GM10248 (cell line): ENCODE results near the gene TMEM229A.
"Not testable (repeated sequence)": the region's sequence is repeated elsewhere in the genome, so short reads cannot be mapped to it uniquely, and the experiment has no call there.

Experiments
- CTCF ChIA-PET: fragments of 300-600 bp; sonication (Branson Sonifier 250); formaldehyde crosslinking; extraction: SDS; loops from one replicate; lab custom pipeline; 2021; ENCODE audit warnings: antibody characterized with exemption; lab: Yijun Ruan, JAX
- POLR2A ChIA-PET: fragments of 350-650 bp; sonication (Branson Sonifier 250); formaldehyde crosslinking; extraction: SDS; loops from one replicate; lab custom pipeline; 2020; ENCODE audit warnings: antibody characterized with exemption; lab: Yijun Ruan, JAX
- DNase-seq: peaks from one replicate; pipeline ENCODE4 v3.0.0; 2012; ENCODE audit errors: extremely low spot score
- CTCF ChIP-seq: IDR thresholded peaks from 2 replicates; pipeline ENCODE4 v1.5.1; 2012; ENCODE audit warnings: mild to moderate bottlenecking, low read depth; ENCODE audit errors: extremely low read depth, missing control alignments, control extremely low read depth

Gene TMEM229A

GRCh38 chr7:124009321-124009720 lies 23.5 kb downstream of the TMEM229A start:
- no peak for TF ChIP-seq CTCF
- ChIA-PET CTCF (interaction anchor here (0.8 to 1.6 kb wide), 3 partner anchors 8 to 19 kb away, joined by 3 read pairs; no protein-coding TSS in a partner anchor), POLR2A (no interaction called here)
- DNase-seq = no peak

GRCh38 chr7:124008296-124008695 lies 24.6 kb downstream of the TMEM229A start:
- DNase-seq, POLR2A ChIA-PET: not testable (repeated sequence)
- CTCF ChIA-PET = interaction anchor here (1.0 kb wide), 1 partner anchor 8 kb away, joined by 4 read pairs; no protein-coding TSS in a partner anchor

- ChIA-PET POLR2A (no interaction called here), CTCF (no interaction called here)
- TF ChIP-seq CTCF = no peak
- no peak for DNase-seq
These were observed 33.2 kb downstream of the TMEM229A start for GRCh38 chr7:123999703-124000102.

- ChIA-PET CTCF (no interaction called here), POLR2A (no interaction called here)
- no peak for TF ChIP-seq CTCF
- no peak for DNase-seq
These were observed 33.9 kb downstream of the TMEM229A start for GRCh38 chr7:123998921-123999320.

GRCh38 chr7:123996327-123996625 lies 36.6 kb downstream of the TMEM229A start:
- CTCF ChIA-PET = no interaction called here
- TF ChIP-seq CTCF = no peak
- POLR2A ChIA-PET = no interaction called here
- no peak for DNase-seq

GRCh38 chr7:123995617-123996326 lies 37.1 kb downstream of the TMEM229A start:
- POLR2A ChIA-PET = no interaction called here
- DNase-seq = no peak
- no peak for TF ChIP-seq CTCF
- CTCF ChIA-PET = no interaction called here

- POLR2A ChIA-PET = no interaction called here
- CTCF ChIA-PET = interaction anchor here (0.6 to 2.0 kb wide), 4 partner anchors 8 to 11 kb away, joined by 3 to 5 read pairs (median 4); no protein-coding TSS in a partner anchor
- DNase-seq = no peak
- no peak for TF ChIP-seq CTCF
These were observed 38.4 kb downstream of the TMEM229A start for GRCh38 chr7:123994449-123994848.
